A549 treated with AZD9567 at 1 μM for 4 hours (cell line): ENCODE results near the gene AMY1A. TPM values are rescaled to one million over a fixed set of nuclear protein-coding genes. Genes with fewer than 3 reads are reported as not detected.

Source experiments
- total RNA-seq: library from RNA; stranded (reverse); fragments of 200-300 nt; extraction: Qiagen RNA extraction; gene quantifications from 5 replicates; pipeline ENCODE4 v1.2.3, GENCODE V29; 2022; ENCODE audit not compliant: insufficient read depth

AMY1A gene
- not detected in 5 replicates for total RNA-seq

GRCh38 chr1:103655460-103655859 lies at the start of gene AMY1A:
Gene AMY1A, plus strand, starts transcription at chr1:103655760. Its CDS starts 571 bp downstream, at chr1:103656331.

GRCh38 chr1:103616994-103617477 lies 38.5 kb upstream of the AMY1A start, which contains the start of gene AMY2A:
Gene AMY2A, plus strand, starts transcription at chr1:103617427. Its CDS starts 14 bp downstream, at chr1:103617441.

GRCh38 chr1:103696110-103696509 lies 40.5 kb downstream of the AMY1A start, which contains the start of gene AMY1B:
Gene AMY1B, minus strand, starts transcription at chr1:103696210. Its CDS starts 571 bp downstream, at chr1:103695639.

Other genes starting within 250 kb of the AMY1A start
- 2.7 to 7.0 TPM (median 6.3 TPM) in 5 replicates for gene RNPC3, start 130.1 kb upstream of the AMY1A start, total RNA-seq
- gene AMY2B, start 84.2 kb upstream of the AMY1A start, total RNA-seq: 0.57 to 0.86 TPM (median 0.65 TPM) in 4 of 5 replicates, not detected in the other
- not detected in 5 replicates for gene AMY2A, start 38.3 kb upstream of the AMY1A start, total RNA-seq
- not detected in 5 replicates for gene AMY1B, start 40.5 kb downstream of the AMY1A start, total RNA-seq
- gene AMY1C, start 94.1 kb downstream of the AMY1A start, total RNA-seq: not detected in 5 replicates